Measurements from ENCODE around the gene TUBG2. TPM values are rescaled to one million over a fixed set of nuclear protein-coding genes. Genes with fewer than 3 reads are reported as not detected.

The TUBG2 gene
- total RNA-seq, 1 experiment from 2014 or later = 26.7 TPM

DNA sequence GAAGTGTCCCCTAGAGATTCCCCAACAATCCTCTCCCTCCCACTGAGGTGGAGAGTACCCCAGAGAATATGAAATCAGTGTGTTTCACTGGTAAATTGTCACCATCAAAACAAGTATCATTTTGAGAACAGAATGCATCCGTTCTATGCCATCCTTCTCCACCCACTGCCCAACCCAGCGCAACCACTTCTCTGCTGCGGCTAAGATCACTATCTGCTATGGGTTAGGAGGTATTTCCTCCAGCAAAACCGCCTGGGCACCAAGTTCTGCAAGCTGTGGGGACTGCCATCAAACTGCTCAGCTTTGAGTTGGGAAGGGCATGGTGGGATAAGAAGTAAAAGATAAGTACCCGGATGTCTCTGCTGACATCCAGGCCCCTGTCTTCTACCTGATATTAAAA lies 47.6 kb downstream of the TUBG2 start:
- Mint-ChIP-seq H3K27me3 (ENCODE audit: low read depth) (no peaks in the 10 kb centered on the region), H3K9me3 (no peaks in the 10 kb centered on the region), H3K27ac (no peak overlapping the region), H3K4me3 (no peak overlapping the region), H3K4me1 (no peaks in the 10 kb centered on the region), H3K36me3 (peaks cover 62% of the 10 kb centered on the region)
- ChIA-PET POLR2A (interaction anchor here (0.6 kb wide), 1 partner anchor 955 kb away, joined by 4 read pairs; no protein-coding TSS in a partner anchor), CTCF (no interaction called here)
- ATAC-seq (no peak), DNase-seq (ENCODE audit: low spot score) (no peak)
- TF ChIP-seq, protein P1, sequence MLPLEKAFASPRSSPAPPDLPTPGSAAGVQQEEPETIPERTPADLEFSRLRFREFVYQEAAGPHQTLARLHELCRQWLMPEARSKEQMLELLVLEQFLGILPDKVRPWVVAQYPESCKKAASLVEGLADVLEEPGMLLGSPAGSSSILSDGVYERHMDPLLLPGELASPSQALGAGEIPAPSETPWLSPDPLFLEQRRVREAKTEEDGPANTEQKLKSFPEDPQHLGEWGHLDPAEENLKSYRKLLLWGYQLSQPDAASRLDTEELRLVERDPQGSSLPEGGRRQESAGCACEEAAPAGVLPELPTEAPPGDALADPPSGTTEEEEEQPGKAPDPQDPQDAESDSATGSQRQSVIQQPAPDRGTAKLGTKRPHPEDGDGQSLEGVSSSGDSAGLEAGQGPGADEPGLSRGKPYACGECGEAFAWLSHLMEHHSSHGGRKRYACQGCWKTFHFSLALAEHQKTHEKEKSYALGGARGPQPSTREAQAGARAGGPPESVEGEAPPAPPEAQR (CRISPR knock-in tag; IDR thresholded peaks at IDR 0.05) = no peak
- TF ChIP-seq, protein P2, sequence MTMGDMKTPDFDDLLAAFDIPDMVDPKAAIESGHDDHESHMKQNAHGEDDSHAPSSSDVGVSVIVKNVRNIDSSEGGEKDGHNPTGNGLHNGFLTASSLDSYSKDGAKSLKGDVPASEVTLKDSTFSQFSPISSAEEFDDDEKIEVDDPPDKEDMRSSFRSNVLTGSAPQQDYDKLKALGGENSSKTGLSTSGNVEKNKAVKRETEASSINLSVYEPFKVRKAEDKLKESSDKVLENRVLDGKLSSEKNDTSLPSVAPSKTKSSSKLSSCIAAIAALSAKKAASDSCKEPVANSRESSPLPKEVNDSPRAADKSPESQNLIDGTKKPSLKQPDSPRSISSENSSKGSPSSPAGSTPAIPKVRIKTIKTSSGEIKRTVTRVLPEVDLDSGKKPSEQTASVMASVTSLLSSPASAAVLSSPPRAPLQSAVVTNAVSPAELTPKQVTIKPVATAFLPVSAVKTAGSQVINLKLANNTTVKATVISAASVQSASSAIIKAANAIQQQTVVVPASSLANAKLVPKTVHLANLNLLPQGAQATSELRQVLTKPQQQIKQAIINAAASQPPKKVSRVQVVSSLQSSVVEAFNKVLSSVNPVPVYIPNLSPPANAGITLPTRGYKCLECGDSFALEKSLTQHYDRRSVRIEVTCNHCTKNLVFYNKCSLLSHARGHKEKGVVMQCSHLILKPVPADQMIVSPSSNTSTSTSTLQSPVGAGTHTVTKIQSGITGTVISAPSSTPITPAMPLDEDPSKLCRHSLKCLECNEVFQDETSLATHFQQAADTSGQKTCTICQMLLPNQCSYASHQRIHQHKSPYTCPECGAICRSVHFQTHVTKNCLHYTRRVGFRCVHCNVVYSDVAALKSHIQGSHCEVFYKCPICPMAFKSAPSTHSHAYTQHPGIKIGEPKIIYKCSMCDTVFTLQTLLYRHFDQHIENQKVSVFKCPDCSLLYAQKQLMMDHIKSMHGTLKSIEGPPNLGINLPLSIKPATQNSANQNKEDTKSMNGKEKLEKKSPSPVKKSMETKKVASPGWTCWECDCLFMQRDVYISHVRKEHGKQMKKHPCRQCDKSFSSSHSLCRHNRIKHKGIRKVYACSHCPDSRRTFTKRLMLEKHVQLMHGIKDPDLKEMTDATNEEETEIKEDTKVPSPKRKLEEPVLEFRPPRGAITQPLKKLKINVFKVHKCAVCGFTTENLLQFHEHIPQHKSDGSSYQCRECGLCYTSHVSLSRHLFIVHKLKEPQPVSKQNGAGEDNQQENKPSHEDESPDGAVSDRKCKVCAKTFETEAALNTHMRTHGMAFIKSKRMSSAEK (CRISPR knock-in tag; IDR thresholded peaks at IDR 0.05; ENCODE audit: borderline replicate concordance) = no peak
- TF ChIP-seq NR3C1 (CRISPR knock-in tag; conservative IDR thresholded peaks at IDR 0.05; ENCODE audit: low read depth) (no peak), CREB1 (CRISPR knock-in tag; IDR thresholded peaks at IDR 0.05) (no peak), SOX15 (CRISPR knock-in tag; IDR thresholded peaks at IDR 0.05) (no peak)

DNA sequence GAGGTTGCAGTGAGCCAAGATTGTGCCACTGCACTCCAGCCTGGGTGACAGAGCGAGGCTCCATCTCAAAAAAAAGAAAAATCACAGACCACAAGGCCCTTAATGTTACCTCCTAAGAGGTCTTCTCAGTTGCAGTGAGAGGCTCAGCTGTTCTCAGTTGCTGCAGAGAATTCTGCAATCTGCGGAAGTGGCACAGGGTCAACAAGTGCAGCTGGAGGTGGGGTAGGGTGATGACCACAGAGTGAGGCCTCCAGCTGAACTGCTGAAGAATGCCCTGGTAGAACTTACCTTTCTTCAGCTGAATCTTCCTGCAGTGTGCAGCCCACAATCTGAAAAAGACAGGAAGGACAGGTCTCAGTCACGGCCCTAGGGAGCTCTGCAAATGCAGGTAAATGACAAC lies 49.5 kb downstream of the TUBG2 start:
- Mint-ChIP-seq H3K27ac (no peak overlapping the region), H3K4me1 (no peaks in the 10 kb centered on the region), H3K27me3 (ENCODE audit: low read depth) (no peaks in the 10 kb centered on the region), H3K4me3 (no peak overlapping the region), H3K36me3 (peaks cover 64% of the 10 kb centered on the region), H3K9me3 (no peaks in the 10 kb centered on the region)
- DNase-seq (ENCODE audit: low spot score) = no peak
- no peak for ATAC-seq
- ChIA-PET POLR2A (interaction anchor here (0.6 kb wide), 1 partner anchor 61 kb away, joined by 3 read pairs; no protein-coding TSS in a partner anchor), CTCF (interaction anchor here (1.1 to 1.3 kb wide), 2 partner anchors 34 to 55 kb away, joined by 4 read pairs; no protein-coding TSS in a partner anchor)
- TF ChIP-seq JAZF1 (CRISPR knock-in tag; IDR thresholded peaks at IDR 0.05) = no peak
- TF ChIP-seq, protein P3, sequence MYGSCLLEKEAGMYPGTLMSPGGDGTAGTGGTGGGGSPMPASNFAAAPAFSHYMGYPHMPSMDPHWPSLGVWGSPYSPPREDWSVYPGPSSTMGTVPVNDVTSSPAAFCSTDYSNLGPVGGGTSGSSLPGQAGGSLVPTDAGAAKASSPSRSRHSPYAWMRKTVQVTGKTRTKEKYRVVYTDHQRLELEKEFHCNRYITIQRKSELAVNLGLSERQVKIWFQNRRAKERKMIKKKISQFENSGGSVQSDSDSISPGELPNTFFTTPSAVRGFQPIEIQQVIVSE (CRISPR knock-in tag; IDR thresholded peaks at IDR 0.05; ENCODE audit: borderline replicate concordance) = no peak
- TF ChIP-seq ZNF219 (CRISPR knock-in tag; IDR thresholded peaks at IDR 0.05; ENCODE audit: borderline replicate concordance) = no peak
- no peak for TF ChIP-seq FOXP1 (CRISPR knock-in tag; IDR thresholded peaks at IDR 0.05; ENCODE audit: borderline replicate concordance)
- TF ChIP-seq, protein P4, sequence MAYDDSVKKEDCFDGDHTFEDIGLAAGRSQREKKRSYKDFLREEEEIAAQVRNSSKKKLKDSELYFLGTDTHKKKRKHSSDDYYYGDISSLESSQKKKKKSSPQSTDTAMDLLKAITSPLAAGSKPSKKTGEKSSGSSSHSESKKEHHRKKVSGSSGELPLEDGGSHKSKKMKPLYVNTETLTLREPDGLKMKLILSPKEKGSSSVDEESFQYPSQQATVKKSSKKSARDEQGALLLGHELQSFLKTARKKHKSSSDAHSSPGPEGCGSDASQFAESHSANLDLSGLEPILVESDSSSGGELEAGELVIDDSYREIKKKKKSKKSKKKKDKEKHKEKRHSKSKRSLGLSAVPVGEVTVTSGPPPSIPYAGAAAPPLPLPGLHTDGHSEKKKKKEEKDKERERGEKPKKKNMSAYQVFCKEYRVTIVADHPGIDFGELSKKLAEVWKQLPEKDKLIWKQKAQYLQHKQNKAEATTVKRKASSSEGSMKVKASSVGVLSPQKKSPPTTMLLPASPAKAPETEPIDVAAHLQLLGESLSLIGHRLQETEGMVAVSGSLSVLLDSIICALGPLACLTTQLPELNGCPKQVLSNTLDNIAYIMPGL (CRISPR knock-in tag; IDR thresholded peaks at IDR 0.05) = no peak
- TF ChIP-seq, protein P5, sequence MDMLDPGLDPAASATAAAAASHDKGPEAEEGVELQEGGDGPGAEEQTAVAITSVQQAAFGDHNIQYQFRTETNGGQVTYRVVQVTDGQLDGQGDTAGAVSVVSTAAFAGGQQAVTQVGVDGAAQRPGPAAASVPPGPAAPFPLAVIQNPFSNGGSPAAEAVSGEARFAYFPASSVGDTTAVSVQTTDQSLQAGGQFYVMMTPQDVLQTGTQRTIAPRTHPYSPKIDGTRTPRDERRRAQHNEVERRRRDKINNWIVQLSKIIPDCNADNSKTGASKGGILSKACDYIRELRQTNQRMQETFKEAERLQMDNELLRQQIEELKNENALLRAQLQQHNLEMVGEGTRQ (CRISPR knock-in tag; IDR thresholded peaks at IDR 0.05) = no peak
- TF ChIP-seq ATF1 (CRISPR knock-in tag; IDR thresholded peaks at IDR 0.05) = no peak
- TF ChIP-seq, protein P6, sequence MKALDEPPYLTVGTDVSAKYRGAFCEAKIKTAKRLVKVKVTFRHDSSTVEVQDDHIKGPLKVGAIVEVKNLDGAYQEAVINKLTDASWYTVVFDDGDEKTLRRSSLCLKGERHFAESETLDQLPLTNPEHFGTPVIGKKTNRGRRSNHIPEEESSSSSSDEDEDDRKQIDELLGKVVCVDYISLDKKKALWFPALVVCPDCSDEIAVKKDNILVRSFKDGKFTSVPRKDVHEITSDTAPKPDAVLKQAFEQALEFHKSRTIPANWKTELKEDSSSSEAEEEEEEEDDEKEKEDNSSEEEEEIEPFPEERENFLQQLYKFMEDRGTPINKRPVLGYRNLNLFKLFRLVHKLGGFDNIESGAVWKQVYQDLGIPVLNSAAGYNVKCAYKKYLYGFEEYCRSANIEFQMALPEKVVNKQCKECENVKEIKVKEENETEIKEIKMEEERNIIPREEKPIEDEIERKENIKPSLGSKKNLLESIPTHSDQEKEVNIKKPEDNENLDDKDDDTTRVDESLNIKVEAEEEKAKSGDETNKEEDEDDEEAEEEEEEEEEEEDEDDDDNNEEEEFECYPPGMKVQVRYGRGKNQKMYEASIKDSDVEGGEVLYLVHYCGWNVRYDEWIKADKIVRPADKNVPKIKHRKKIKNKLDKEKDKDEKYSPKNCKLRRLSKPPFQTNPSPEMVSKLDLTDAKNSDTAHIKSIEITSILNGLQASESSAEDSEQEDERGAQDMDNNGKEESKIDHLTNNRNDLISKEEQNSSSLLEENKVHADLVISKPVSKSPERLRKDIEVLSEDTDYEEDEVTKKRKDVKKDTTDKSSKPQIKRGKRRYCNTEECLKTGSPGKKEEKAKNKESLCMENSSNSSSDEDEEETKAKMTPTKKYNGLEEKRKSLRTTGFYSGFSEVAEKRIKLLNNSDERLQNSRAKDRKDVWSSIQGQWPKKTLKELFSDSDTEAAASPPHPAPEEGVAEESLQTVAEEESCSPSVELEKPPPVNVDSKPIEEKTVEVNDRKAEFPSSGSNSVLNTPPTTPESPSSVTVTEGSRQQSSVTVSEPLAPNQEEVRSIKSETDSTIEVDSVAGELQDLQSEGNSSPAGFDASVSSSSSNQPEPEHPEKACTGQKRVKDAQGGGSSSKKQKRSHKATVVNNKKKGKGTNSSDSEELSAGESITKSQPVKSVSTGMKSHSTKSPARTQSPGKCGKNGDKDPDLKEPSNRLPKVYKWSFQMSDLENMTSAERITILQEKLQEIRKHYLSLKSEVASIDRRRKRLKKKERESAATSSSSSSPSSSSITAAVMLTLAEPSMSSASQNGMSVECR (CRISPR knock-in tag; IDR thresholded peaks at IDR 0.05; ENCODE audit: borderline replicate concordance) = no peak
- TF ChIP-seq, protein P7, sequence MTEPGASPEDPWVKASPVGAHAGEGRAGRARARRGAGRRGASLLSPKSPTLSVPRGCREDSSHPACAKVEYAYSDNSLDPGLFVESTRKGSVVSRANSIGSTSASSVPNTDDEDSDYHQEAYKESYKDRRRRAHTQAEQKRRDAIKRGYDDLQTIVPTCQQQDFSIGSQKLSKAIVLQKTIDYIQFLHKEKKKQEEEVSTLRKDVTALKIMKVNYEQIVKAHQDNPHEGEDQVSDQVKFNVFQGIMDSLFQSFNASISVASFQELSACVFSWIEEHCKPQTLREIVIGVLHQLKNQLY (CRISPR knock-in tag; IDR thresholded peaks at IDR 0.05) = no peak

All from WTC11 (cell line).